Measurements from ENCODE around the gene FRMD4A.

Gene FRMD4A

GRCh38 chr10:13894412-13895093, 436.2 kb downstream of the FRMD4A start:
- no peak for DNase-seq

DNA sequence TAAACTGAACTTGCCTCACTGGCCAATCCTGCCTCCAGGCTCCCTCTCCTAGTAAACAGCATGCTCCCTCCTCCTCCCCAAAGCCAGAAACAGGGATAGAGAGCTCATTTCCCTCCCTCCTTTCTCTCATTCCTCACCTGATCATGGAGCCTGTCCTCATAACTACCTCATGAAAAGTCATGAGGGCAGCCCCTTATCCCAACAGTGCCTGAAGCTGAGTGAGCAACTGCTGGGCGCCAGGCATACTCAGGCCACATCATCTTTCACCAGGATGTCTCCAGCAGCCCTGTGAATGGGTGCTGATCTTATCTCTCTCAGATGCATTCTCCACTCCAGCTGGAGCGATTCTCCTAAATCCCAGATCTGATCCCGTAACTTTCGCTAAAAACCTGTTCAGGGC, 436.8 kb downstream of the FRMD4A start:
- DNase-seq = no peak

DNA sequence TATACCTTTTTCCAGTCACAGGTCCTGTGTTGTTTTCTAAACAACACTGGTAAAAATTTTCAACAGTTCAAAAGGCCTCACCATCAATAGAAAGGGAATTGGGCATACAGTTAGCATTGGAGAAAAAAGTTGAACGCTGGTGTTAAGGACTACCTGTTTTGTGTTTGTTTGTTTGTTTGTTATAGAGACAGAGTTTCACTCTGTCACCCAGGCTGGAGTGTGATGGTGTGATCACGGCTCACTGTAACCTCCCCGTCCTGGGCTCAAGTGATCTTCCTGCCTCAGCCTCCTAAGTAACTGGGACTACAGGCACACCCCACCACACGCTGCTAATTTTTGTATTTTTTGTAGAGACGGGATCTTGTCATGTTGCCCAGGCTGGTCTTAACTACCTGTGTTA, 437.9 kb downstream of the FRMD4A start:
- no peak for DNase-seq

DNA sequence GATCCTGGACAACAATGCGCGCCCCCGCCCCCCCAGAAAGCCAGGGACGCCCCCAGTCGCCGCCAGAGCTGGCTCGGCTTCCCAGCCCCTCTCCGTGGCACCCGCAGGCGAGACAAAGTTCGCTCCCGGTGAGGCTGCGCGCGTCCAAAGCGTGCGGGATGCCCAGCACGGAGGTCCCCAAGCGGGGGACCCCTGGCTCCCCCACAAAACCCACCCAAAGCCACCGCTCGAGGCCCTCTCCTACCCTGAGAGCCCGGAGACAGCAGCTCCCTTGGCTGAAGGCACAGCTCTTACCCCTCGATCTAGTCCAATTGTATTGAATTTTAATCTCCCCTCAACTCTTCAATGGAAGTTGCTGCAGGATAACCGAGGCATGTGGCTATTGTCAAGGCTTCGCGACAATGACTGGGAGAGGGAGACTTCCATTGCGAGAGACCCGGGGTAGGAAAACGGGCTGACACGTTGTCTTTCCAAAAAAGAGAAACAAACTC, 438.7 kb downstream of the FRMD4A start:
- DNase-seq = no peak

- no peak for DNase-seq
These were observed 439.4 kb downstream of the FRMD4A start for GRCh38 chr10:13891128-13892000.

DNA sequence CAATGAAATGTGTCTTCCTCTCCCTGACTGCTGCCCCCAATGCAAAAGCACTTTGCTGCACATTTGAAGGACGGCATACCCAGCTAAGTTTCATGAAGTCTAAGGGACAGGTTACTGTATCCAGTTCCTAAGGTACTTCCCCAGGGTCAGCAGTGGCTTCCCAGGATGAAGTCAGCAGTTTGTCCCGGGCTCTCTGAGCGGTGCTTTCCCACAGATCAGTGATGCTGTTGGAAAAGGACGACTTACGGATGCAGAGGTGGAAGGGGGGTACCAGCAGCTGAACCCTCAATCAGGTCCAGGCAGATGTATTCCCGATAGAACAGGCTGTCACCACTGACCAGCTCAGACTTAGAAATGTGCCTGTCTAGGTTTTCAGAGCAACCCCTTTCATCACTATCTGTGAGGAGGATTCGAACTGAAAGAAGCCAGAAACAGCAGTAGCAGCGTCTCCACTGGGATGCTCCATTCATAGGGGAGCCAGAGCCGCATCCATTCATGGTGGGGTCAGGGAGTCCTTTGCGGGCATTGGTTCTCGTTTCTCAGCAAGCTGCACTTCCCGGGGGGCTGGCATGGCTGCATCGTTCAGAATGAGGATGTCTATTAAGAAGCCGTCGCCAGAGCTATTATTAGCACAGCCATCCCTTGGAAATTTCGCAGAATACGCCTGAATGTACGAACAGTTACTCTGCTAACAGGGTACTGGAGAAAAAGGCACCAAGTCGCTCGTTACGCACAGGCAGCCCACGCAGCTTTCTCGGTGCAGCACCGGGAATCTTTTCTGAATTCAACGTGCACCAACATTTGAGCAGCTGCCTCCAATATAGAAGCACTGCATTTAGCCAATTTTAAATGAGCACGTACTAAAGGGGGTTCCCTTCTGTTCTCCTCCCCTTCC, 440.2 kb downstream of the FRMD4A start:
- no peak for DNase-seq

- no peak for DNase-seq
These were observed 443.0 kb downstream of the FRMD4A start for GRCh38 chr10:13887761-13888160.

DNA sequence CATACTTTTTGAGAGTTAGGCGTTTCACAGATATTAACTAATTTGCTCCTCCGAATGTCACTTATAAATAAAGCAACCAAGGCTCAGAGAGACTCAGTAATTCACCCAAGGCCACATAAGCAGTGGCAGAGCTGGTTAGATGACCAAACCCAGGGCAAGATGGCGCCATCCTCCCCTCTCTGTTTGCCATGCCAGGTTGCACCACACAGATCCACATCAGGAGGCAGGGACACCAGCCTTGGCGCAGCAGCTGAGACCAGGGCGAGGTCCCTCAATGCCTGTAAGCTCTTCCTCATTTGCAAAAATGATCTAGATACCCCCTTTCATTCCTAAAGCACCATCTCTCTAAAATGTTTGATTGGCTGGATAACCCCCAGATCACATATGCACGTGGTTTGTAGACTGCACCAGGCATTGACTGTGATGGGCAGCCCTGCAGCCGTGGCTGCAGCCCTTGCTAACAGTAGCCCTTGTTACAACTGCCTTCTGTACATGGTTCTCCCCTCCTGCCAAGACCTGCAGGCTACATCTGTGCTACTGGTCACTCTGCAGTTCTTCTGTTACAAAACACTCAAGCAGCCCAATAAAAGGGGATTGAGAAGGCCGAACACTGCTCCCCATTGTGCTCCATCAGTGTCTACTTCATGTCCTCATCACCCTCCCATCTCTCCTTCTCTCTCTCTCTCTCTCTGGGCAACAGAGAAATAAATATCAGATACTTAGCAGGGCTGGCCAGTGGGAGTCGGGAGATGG, 445.3 kb downstream of the FRMD4A start:
- DNase-seq = no peak

DNA sequence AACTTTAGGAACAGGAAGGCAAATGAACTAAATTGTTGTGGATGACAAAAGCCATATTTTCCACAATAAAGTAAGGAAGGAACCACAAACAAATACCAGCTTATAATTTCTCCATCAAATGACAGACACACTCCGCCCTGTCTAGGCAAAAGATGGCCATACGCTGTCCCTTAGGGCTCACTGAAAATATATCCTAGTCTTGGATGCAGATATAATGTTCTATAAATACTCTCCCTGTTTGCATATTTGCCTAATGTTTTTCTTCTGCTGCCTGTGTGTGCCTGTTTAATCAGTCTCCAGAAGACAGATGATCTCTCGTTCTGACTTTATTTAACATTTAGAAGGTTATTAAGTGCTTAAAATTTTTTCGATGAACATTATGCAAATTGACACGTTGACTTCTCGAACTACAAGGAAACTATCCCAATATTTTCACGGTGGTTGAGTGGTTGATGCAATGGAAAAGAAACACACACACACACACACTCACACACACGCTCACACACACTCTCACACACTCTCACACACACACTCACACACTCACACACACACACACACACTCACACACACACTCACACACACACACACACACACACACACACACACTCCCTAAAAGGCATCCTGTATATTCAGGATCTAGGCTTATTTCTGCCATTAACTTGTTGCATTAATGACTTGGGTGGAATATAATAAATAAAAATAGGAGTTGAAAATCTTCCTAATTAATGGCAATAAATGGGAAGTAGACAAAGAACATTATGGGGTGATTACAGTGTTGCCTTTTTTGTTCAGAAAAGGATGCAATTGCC, 446.9 kb downstream of the FRMD4A start:
- DNase-seq = no peak

DNA sequence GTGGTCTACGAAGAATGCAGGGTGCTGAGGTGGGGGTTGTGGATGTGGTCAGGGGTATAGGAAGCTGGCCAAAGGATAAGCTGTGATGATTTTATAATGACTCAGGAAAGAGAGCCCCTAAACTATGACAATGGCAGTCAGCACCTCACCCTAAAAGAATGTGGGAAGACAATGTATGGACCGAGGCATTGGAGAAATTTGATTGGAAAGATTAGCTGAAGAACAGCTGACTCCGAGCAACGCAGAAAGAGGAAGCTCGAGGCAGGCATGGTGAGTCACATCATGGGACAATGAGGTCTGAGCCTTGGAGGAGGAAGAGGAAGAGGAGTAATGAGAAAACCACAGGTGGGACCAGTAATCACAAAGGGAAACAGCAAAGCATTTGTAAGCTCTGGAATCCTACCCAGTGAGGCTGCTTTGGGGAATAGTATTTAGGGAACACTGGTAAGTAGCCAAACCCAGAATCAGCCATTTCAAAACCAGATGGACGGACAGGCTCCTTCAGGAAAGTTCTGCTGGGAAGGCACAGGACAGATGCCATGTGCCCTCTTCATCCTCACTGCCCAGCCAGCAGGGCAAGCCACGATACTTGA, 448.5 kb downstream of the FRMD4A start:
- DNase-seq = no peak

DNA sequence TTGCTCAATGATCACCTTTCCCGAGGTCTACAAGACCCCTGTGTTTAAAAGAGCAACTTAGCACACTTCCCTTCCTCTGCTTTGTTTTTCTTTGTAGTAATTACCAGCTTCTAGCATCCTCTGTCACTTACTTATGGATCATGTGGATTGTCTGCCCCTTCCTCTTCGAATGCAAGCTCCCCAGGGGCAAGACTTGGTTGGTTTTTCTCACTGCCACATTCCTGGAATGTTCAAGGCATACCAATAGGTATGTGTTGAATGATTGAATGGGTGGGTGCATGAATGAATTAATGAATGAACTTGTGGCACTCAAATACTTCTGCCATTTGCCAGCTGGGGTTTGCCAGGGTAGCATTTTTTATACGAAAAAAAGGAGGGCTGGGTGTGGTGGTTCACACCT, 450.0 kb downstream of the FRMD4A start:
- no peak for DNase-seq

DNA sequence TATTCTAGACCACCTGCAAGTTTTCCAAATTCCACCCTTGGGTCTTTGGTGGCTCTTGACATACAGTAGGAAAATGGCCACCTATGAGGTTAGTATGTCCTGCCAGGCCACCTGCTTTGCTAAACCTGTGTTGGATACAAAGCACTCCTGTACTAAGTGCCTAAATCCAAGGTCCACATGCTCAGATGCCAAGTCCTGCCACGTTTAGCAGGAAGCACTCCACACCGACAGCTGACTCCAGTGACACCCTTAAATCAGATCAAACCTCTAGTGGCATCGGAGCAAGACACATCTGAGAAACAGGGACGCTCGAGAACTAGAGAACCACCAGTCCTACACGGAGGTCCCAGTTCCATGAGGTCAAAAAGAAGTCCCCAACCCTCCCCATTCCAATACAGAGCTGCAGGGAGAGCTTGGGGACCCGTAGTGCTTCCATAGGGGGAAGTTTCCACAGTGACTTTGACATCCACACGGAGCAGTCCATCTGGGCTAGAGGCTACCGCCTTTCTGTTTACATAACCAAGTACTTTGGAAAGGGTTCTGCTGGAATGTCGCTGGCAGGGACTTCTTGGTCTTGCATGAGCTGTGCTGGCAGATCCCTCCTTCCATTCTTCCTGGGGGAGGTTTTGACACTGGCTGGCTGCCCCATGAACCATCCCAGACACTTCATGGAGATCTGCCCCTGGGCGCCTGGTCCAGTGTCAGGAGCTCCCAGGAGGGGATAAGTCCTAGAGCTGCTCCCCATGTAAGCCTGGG, 453.4 kb downstream of the FRMD4A start:
- no peak for DNase-seq

DNA sequence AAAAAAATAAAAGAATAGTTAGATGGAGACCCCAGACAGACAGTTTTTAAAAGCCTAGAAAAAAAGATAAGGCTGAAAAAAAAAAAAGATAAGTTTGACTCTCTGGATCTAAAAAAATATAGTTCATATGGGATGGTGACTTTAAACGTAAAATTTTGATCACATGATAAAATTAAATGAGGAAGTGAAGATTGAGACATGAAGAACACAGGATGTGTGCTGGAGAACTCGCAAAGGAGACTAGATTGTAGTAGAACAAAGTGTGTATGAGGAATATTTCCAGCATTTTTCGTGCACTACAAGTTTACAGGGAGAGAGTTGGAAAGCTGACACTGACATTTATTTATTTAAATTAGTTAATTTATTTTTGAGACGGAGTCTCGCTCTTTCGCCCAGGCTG, 457.5 kb downstream of the FRMD4A start:
- DNase-seq = no peak

GRCh38 chr10:13872411-13872810, 458.3 kb downstream of the FRMD4A start:
- no peak for DNase-seq

GRCh38 chr10:13871776-13872175, 458.9 kb downstream of the FRMD4A start:
- DNase-seq = no peak

GRCh38 chr10:13871011-13871410, 459.7 kb downstream of the FRMD4A start:
- DNase-seq = no peak

DNA sequence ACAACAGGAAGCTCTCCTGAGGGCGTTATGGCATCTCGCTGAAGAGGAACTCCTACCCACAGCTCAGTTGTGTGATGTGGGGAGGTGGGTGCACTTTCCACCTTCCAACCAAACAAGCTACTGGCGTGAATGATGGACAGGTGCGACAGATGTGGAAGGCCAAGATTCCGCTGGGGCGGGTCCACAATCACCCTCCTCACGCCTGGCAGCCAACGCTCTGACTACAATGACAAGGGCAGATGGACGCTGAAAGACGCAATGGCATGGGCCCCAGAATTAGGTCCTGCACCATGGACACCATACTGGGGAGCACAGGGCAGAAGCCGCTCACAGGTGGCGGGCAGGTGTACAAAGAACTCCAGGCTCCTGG, 461.4 kb downstream of the FRMD4A start:
- no peak for DNase-seq

DNA sequence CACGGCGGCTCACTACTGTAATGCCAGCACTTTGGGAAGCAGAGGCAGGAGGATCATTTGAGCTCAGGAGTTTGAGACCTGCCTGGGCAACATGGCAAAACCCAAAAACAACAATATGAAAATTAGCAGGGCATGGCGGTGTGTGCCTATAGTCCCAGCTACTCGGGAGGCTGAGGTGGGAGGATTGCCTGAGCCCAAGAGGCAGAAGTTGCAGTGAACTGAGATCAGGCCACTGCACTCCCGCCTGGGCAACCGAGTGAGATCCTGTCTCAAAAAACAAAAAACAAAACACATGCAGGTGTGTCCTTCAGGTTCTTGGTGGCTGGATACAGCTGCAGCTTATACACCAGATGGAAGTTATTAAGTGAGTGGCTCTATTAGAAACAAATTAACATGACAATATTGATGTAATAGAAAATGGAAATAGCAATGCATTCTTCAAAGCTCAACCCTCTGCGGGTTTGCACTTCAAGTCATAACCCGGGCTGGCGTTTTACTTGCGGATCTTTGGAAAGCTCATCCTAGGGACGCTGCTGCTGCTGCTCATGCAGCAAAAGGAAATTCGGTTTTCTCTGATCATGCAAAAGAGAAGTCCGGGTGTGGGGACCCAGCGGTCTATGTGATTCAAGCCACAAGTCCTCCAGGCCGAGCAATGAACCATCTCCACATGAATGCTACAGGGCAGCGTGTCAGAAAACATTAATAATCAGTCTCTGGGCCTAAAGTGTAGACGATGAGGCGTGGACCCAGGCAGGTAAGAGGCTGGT, 462.0 kb downstream of the FRMD4A start:
- DNase-seq = no peak

GRCh38 chr10:13867822-13868221, 462.9 kb downstream of the FRMD4A start:
- no peak for DNase-seq
